HG02798 (cell line): ENCODE results near the gene ZWILCH.
A peak's percentile ranks its signal among the peaks of the same experiment; 100 is the strongest.
"Not testable (repeated sequence)": the region's sequence is repeated elsewhere in the genome, so short reads cannot be mapped to it uniquely, and the experiment has no call there.

Experiments used
- ATAC-seq: cut with Tn5 transposase; IDR thresholded peaks from one replicate; pipeline ENCODE4 v1.9.1; 2021; ENCODE audit warnings: mild to moderate bottlenecking; ENCODE audit not compliant: unreplicated experiment, poor library complexity

The ZWILCH gene

GRCh38 chr15:66504563-66505429, at the start of gene ZWILCH, which contains the start of gene RPL4:
ZWILCH (plus strand) TSS chr15:66505326; CDS start chr15:66505339, 13 bp downstream.
RPL4 (minus strand) TSS chr15:66504855; CDS start chr15:66504790, 65 bp downstream.
- ATAC-seq = peak; percentile 84

- ATAC-seq = no peak
Observed at GRCh38 chr15:66456211-66456610, 48.9 kb upstream of the ZWILCH start.

- no peak for ATAC-seq
Observed at GRCh38 chr15:66459818-66460615, 45.1 kb upstream of the ZWILCH start.

GRCh38 chr15:66461294-66461693, 43.8 kb upstream of the ZWILCH start:
- ATAC-seq = not testable (repeated sequence)

GRCh38 chr15:66461917-66462316, 43.2 kb upstream of the ZWILCH start:
- no peak for ATAC-seq

GRCh38 chr15:66462627-66463026, 42.5 kb upstream of the ZWILCH start:
- no peak for ATAC-seq

- not testable (repeated sequence) for ATAC-seq
Observed at GRCh38 chr15:66465294-66465693, 39.8 kb upstream of the ZWILCH start.

GRCh38 chr15:66467162-66468040, 37.7 kb upstream of the ZWILCH start:
- ATAC-seq = not testable (repeated sequence)

GRCh38 chr15:66470825-66471224, 34.3 kb upstream of the ZWILCH start:
- ATAC-seq = not testable (repeated sequence)

- peak; percentile 73 for ATAC-seq
Observed at GRCh38 chr15:66472176-66472999, 32.7 kb upstream of the ZWILCH start.

GRCh38 chr15:66474135-66474534, 31.0 kb upstream of the ZWILCH start:
- no peak for ATAC-seq

- no peak for ATAC-seq
Observed at GRCh38 chr15:66474963-66475362, 30.2 kb upstream of the ZWILCH start.

- ATAC-seq = no peak
Observed at GRCh38 chr15:66476535-66476934, 28.6 kb upstream of the ZWILCH start.

- ATAC-seq = no peak
Observed at GRCh38 chr15:66477011-66477410, 28.1 kb upstream of the ZWILCH start.

GRCh38 chr15:66480267-66480666, 24.9 kb upstream of the ZWILCH start:
- ATAC-seq = no peak

- ATAC-seq = no peak
Observed at GRCh38 chr15:66481107-66481856, 23.8 kb upstream of the ZWILCH start.

GRCh38 chr15:66482539-66482938, 22.6 kb upstream of the ZWILCH start:
- ATAC-seq = no peak

GRCh38 chr15:66483131-66483566, 22.0 kb upstream of the ZWILCH start:
- ATAC-seq = no peak
